NCI-H524 (cell line): ENCODE measurements around the gene COL6A1.
"Not testable (repeated sequence)": the region's sequence is repeated elsewhere in the genome, so short reads cannot be mapped to it uniquely, and the experiment has no call there.

ENCODE experiments used
- DNase-seq, 2 experiments: peaks; one replicate each; lab custom pipeline; 2025; lab: John Stamatoyannopoulos, UW

Gene COL6A1

GRCh38 chr21:46028573-46029091, 47.1 kb downstream of the COL6A1 start:
- no peak for DNase-seq

DNA sequence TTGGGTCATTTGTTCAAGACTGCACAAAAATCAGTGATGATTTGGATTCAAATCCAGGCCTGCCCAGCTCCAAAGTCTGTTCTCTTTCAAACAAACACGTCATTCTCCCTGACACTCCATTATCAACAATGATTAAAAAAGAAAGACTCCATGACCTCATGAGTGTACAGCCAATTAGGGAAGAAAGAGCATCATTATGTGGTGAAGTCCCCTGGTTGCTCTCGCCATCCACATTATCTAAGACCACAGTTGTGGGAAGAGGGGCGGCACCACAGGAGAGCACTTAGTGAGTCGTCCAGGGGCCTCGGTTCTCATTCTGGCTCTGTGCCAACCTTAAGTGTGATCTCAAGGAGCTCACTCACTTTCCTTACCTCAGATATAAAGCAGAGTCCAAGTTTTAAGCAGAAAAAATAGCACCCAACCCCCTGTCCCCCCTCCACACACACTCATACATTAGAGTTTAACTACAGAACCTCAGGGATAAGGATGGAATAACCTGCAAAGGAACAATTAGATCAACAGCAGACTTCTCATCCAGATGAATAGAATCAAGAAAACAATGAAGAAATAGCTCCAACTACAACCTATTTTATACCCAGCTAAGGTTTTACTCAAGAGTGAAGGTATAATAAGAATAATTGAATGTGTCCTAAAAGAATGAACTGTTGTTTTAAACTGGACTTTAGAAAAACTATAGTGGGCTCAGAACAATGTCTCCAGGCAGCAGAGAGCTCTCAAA, 47.8 kb downstream of the COL6A1 start:
- no peak for DNase-seq

- no peak for DNase-seq
Measured at GRCh38 chr21:46031484-46031883, 49.9 kb downstream of the COL6A1 start.

DNA sequence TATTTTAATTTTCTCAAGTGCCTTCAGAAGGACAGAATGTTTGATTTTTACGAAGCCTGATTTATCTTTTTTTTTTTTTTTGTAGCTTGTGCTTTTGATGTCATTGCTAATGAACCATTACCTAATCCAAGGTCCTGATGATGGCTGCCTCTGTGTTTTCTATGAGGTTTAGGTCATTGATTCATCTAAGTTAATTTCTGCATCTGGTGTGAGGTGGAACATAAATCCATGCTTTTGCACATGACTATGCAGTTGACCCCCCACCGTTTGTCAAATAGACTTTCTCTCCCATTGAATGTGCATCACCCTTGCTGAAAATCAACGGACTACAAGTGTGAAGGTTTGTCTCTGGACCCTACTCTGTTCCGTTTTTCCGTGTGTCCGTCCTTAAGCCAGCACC, 50.5 kb downstream of the COL6A1 start:
- DNase-seq = no peak

GRCh38 chr21:46033410-46034400, 52.1 kb downstream of the COL6A1 start:
- no peak for DNase-seq

GRCh38 chr21:46035809-46036695, 54.5 kb downstream of the COL6A1 start:
- peak; percentile 46 to 68 for DNase-seq

- no peak for DNase-seq
Measured at GRCh38 chr21:46036696-46037330, 55.2 kb downstream of the COL6A1 start.

GRCh38 chr21:46037331-46038325, 56.1 kb downstream of the COL6A1 start:
- DNase-seq = no peak

DNA sequence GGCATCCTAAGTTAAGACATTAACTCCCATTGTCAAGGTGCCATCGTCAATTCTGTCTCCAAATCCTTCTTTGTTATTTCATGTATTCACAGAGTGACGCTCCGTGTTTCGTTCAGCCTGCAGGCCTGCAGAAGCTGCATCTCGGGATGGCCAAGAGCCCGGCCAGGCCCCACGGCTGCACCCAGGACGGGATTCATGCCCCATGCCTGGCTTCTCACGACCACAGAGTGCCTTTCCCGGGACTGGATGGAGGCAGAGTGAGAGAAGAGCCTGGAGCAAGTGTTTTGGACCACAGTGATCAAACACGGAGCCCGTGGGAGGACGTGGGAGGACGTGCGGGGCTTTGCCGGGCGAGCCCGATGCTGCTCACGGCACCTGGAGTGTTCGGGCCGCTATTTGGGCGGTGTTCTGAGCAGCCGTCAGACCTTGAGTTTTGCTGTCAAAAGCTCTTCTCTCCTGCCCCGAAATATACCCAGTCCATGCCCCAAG, 56.8 kb downstream of the COL6A1 start:
- no peak for DNase-seq

GRCh38 chr21:46038871-46039397, 57.4 kb downstream of the COL6A1 start:
- DNase-seq = no peak

DNA sequence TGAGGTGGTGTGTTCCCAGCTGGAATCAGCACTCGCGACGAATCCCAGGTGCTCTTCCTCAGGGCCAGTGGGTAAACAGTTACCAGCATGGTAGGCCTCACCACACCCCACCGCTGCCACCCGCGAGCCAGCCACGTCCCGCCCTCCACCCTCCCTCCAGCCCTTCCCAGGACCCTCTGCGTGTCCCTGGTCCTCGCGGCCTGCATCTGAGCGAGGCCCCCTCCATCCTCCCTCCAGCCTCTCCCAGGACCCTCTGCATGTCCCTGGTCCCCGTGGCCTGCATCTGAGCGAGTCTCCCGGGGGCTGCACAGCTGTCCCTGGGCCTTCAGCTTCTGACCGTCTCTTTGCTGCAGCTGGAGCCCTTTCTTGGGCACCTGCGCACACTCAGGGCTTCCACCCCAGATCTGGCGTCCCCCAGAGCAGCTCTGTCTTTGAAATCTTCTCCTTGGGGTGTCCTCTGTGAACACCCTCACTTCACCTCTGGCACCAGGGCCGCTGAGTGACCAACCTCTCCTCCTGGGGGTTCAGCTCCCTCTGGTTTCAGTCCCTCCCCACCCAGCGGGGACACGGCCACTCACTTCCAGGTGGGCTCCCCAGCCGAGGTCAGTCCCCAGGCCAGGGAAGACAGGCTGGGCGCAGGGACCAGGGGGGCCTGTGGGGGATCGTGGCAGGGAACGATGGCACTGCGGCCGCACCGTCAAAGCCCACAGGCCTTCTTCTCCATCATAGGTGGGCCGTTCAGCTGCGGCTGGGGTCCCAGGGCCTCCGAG, 58.5 kb downstream of the COL6A1 start:
- no peak for DNase-seq

- DNase-seq = no peak
Measured at GRCh38 chr21:46040707-46041106, 59.1 kb downstream of the COL6A1 start.

- no peak for DNase-seq
Measured at GRCh38 chr21:46041183-46041582, 59.6 kb downstream of the COL6A1 start.

DNA sequence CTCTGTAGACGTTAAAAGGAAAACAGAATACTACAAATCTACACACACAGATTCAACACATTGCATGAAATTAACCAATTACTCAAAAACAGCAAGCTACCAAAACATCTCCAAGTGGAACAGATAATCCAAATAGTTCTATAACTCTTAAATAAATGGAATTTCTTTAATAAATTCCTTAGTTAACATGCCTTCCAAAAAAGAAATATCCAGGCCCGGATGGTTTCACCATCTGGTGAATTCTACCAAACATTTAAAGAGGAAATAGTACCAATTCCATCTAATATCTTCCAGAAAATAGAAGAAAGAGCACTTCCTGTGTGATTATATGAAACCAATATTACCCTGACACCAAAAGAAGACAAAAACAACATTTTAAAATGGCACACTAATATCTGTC, 63.6 kb downstream of the COL6A1 start:
- DNase-seq = no peak

GRCh38 chr21:46046471-46046870, 64.9 kb downstream of the COL6A1 start:
- no peak for DNase-seq

GRCh38 chr21:46046906-46047305, 65.3 kb downstream of the COL6A1 start:
- not testable (repeated sequence) for DNase-seq

GRCh38 chr21:46048926-46049889, 67.6 kb downstream of the COL6A1 start:
- peak in 1 of 2 experiments; percentile 71 for DNase-seq
